ENCODE measurements around the gene IQCC.

The IQCC gene

GRCh38 chr1:32223683-32224082 is 18.2 kb downstream of the IQCC start:
- DNase-seq (ENCODE audit: low read depth in 2 of 2), result no peak

GRCh38 chr1:32224285-32224684 is 18.8 kb downstream of the IQCC start:
- no peak for DNase-seq (ENCODE audit: low read depth in 2 of 2)

- DNase-seq (ENCODE audit: low read depth in 2 of 2), result no peak
Measured at GRCh38 chr1:32228771-32229170, 23.3 kb downstream of the IQCC start.

- DNase-seq (ENCODE audit: low read depth in 2 of 2), result no peak
Measured at GRCh38 chr1:32231843-32232432, 26.5 kb downstream of the IQCC start.

- DNase-seq (ENCODE audit: low read depth in 2 of 2), result no peak
Measured at GRCh38 chr1:32232558-32233304, 27.3 kb downstream of the IQCC start.

GRCh38 chr1:32234792-32235191 is 29.3 kb downstream of the IQCC start:
- no peak for DNase-seq (ENCODE audit: low read depth in 2 of 2)

GRCh38 chr1:32239337-32239736 is 33.9 kb downstream of the IQCC start:
- DNase-seq (ENCODE audit: low read depth in 2 of 2), result no peak

- DNase-seq (ENCODE audit: low read depth in 2 of 2), result no peak
Measured at GRCh38 chr1:32239790-32240139, 34.3 kb downstream of the IQCC start.

GRCh38 chr1:32240140-32240951 is 34.9 kb downstream of the IQCC start:
- DNase-seq (ENCODE audit: low read depth in 2 of 2), result no peak

GRCh38 chr1:32241001-32241763 is 35.7 kb downstream of the IQCC start:
- DNase-seq (ENCODE audit: low read depth in 2 of 2), result no peak

GRCh38 chr1:32242341-32242851 is 36.9 kb downstream of the IQCC start:
- DNase-seq (ENCODE audit: low read depth in 2 of 2), result no peak

- no peak for DNase-seq (ENCODE audit: low read depth in 2 of 2)
Measured at GRCh38 chr1:32246888-32247273, 41.4 kb downstream of the IQCC start, which contains the start of gene FAM167B. FAM167B (plus strand) TSS chr1:32247222; CDS start chr1:32247422, 200 bp downstream.

GRCh38 chr1:32247452-32247851 is 42.0 kb downstream of the IQCC start:
- DNase-seq (ENCODE audit: low read depth in 2 of 2), result no peak

- DNase-seq (ENCODE audit: low read depth in 2 of 2), result peak; percentile 69 to 84
Measured at GRCh38 chr1:32247983-32248889, 42.8 kb downstream of the IQCC start.

- DNase-seq (ENCODE audit: low read depth in 2 of 2), result peak; percentile 64 to 75
Measured at GRCh38 chr1:32249831-32250525, 44.5 kb downstream of the IQCC start.

- peak; percentile 65 to 70 for DNase-seq (ENCODE audit: low read depth in 2 of 2)
Measured at GRCh38 chr1:32250893-32251716, 45.6 kb downstream of the IQCC start, which contains the start of gene LCK. LCK (plus strand) TSS chr1:32251265; CDS start chr1:32274330, 23,065 bp downstream.

GRCh38 chr1:32255072-32256071 is 49.9 kb downstream of the IQCC start:
- no peak for DNase-seq (ENCODE audit: low read depth in 2 of 2)

Measured in stimulated activated CD4-positive, alpha-beta T cell treated with anti-CD3 and anti-CD28 coated beads, Interleukin-15, amount 100 ng/mL, for 48 hours (primary cell).